ENCODE results near the gene ECE2.
"Not testable (repeated sequence)": the region's sequence is repeated elsewhere in the genome, so short reads cannot be mapped to it uniquely, and the experiment has no call there.

ECE2 gene

DNA sequence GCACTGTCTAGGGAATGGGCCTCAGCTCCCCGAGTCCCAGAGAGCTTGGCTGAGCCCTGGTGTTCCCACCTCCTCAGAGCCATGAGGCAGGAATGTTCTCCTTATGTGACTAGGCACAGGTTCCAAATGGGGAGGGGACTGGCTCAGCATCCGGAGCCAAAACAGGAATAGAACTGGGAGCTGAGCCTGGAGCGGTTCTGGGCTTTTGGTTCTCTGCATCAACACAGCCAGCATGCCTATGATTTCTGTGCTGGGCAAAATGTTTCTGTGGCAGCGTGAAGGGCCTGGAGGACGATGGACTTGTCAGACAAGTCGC lies 61.5 kb downstream of the ECE2 start, which contains the start of gene FAM131A:
Gene FAM131A (plus strand): TSS at position 202 of the 316 bp plus-strand sequence. CDS start 31 bp downstream, at position 233.
- peak; percentile 91 for DNase-seq

DNA sequence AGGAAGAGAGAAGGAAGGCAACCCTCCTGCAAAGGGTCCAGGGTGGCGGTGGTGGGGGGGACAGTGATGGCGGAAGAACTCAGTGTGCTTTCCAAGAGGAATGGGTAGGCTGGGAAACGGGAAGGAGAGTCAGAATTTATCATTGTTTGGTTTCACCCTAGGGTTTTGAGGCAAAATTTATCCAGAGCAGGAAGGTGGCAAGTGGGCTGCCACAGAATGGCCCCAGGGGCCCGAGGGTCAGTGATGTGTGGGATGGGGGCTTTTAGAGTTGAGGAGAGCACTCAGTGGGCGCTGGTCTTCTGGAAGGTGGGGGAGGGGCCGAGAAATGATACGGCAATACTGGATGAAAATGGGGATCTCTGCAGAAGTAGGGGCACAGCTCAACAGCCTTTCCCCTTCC lies 62.2 kb downstream of the ECE2 start:
- no peak for DNase-seq

DNA sequence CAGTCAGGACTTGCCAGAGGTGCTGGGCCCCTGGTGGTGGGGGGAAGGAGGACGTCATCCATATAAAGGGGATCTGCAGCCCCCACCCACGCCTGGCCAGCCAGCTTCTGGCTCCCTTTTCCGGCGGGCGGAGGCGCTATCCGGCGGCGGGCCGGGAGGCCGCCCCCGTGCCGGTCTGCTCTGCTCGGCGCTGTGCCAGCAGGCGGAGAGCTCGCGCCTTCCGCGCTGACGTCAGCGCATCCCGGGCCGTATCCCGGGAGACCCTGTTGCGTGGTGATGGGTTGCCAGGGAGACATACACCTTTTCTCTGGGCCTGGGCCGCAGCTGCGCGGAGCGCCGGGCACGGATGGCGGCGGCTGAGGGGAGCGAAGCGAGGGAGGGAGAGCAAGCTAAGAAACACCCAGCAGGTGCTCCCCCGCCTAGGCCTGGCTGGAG lies 62.7 kb downstream of the ECE2 start:
- peak; percentile 92 for DNase-seq

DNA sequence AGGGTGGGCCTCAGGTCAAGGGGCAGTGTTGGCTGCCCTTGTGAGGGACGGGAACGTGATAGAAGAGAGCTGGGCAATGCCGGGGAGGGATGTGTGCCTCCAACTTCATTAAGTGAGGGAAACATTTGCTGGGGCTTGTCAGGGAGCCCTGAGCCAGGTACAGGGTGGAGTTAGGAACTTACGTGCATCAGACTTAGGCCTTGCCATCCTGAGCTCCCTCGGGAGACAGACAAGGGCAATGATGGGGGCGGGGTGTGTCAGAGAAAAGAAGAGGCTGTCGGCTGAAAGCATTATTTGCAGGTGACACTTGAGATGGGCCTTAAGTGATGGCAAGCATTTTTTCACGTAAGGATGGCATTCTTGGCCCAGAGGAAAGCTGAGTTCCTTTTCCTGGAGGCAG lies 63.2 kb downstream of the ECE2 start:
- no peak for DNase-seq

DNA sequence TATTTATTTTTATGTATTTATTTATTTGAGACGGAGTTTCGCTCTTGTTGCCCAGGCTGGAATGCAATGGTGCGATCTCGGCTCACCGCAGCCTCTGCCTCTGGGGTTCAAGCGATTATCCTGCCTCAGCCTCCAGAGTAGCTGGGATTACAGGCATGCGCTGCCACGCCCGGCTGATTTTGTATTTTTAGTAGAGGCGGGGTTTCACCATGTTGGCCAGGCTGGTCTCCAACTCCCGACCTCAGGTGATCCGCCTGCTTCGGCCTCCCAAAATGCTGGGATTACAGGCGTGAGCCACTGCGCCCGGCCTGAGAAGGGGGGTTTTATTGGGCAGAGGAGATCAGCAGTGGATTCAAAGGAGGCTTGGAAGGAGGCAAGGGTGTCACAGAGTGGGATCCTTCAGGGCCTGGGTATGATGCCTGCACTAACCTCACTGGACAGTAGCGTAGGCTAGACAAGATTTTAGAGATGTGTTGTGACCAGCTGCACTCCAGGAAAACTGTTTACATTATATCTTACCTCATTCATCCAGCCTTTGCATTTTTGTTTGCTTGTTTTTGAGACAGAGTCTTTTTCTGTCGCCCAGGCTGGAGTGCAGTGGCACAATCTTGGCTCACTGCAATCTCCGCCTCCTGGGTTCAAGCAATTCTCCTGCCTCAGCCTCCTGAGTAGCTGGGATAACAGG lies 63.8 kb downstream of the ECE2 start:
- DNase-seq, result not testable (repeated sequence)

DNA sequence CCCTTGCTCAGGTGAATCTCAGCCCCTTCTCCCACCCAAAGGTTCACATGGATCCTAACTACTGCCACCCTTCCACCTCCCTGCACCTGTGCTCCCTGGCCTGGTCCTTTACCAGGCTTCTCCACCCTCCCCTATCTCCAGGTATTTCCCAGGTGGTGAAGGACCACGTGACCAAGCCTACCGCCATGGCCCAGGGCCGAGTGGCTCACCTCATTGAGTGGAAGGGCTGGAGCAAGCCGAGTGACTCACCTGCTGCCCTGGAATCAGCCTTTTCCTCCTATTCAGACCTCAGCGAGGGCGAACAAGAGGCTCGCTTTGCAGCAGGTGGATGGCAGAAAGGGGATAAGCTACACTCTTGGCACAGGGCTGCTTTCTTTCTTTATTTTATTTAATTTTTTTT lies 66.1 kb downstream of the ECE2 start:
- DNase-seq, result no peak

Measured in femur (tissue), 1 donor.